HL-60 (cell line): Measurements from ENCODE around the gene MSTN.
"Not testable (repeated sequence)": the region's sequence is repeated elsewhere in the genome, so short reads cannot be mapped to it uniquely, and the experiment has no call there.

Experiments
- DNase-seq, 2 experiments: peaks; one replicate each; pipeline ENCODE4 v3.0.0-alpha.2; 2010 to 2020; ENCODE audit warnings: low read depth in 1 of 2, low spot score in 1 of 2
- H3K27ac ChIP-seq: fragments of 250-450 bp; sonication (Bioruptor Pico); replicated peaks from 2 replicates; pipeline ENCODE4 v1.5.1; 2020; ENCODE audit warnings: mild to moderate bottlenecking, moderate library complexity
- H3K27me3 ChIP-seq: fragments of 250-450 bp; sonication (Bioruptor Pico); 2 replicates; pipeline ENCODE4 v1.5.1; 2021; ENCODE audit warnings: mild to moderate bottlenecking, moderate library complexity; ENCODE audit not compliant: insufficient read depth, poor library complexity, severe bottlenecking
- H3K4me3 ChIP-seq: replicated peaks from 2 replicates; pipeline ENCODE4 v1.5.1; 2011; ENCODE audit warnings: mild to moderate bottlenecking, control low read depth, low read length; ENCODE audit not compliant: insufficient read depth
- GABPA ChIP-seq: IDR thresholded peaks from 2 replicates; pipeline ENCODE4 v1.6.1; 2012; ENCODE audit warnings: low read depth
- POLR2AphosphoS5 ChIP-seq: IDR thresholded peaks from 2 replicates; pipeline ENCODE4 v1.6.1; 2012; ENCODE audit warnings: low read depth
- SPI1 ChIP-seq: IDR thresholded peaks from 2 replicates; pipeline ENCODE4 v1.6.1; 2012; ENCODE audit warnings: low read depth, mild to moderate bottlenecking, borderline replicate concordance
- TF ChIP-seq, protein P1 (sequence below): IDR thresholded peaks from one replicate; pipeline ENCODE4 v1.5.1; 2011; ENCODE audit warnings: low read length, control low read depth, inconsistent platforms; ENCODE audit not compliant: insufficient read depth
- TF ChIP-seq, protein P2 (sequence below): IDR thresholded peaks from 2 replicates; pipeline ENCODE4 v1.6.1; 2012; ENCODE audit warnings: low read depth; ENCODE audit not compliant: insufficient replicate concordance

The MSTN gene

DNA sequence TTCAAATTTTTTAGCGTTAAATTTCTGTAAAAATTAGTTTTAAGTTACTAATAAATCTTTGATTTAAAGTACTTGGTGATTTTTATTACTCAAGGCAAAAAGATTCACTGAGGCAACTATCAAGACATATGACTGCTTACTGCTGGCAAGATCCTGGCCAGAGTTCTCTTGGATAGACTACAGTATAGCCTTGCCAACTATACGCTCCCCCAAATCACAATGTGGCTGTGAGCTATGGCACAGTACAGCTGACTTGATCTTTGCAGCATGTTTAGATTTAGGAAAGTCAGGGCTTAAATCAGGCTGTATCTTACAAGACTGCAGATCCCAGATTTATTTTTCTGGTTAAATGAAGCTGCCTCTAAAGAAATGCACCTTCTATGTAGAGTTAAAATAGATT, 26.5 kb downstream of the MSTN start:
- H3K4me3 ChIP-seq = no peak overlapping the region
- TF ChIP-seq, protein P1, sequence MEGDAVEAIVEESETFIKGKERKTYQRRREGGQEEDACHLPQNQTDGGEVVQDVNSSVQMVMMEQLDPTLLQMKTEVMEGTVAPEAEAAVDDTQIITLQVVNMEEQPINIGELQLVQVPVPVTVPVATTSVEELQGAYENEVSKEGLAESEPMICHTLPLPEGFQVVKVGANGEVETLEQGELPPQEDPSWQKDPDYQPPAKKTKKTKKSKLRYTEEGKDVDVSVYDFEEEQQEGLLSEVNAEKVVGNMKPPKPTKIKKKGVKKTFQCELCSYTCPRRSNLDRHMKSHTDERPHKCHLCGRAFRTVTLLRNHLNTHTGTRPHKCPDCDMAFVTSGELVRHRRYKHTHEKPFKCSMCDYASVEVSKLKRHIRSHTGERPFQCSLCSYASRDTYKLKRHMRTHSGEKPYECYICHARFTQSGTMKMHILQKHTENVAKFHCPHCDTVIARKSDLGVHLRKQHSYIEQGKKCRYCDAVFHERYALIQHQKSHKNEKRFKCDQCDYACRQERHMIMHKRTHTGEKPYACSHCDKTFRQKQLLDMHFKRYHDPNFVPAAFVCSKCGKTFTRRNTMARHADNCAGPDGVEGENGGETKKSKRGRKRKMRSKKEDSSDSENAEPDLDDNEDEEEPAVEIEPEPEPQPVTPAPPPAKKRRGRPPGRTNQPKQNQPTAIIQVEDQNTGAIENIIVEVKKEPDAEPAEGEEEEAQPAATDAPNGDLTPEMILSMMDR = no peak
- no peak for TF ChIP-seq GABPA
- TF ChIP-seq, protein P2, sequence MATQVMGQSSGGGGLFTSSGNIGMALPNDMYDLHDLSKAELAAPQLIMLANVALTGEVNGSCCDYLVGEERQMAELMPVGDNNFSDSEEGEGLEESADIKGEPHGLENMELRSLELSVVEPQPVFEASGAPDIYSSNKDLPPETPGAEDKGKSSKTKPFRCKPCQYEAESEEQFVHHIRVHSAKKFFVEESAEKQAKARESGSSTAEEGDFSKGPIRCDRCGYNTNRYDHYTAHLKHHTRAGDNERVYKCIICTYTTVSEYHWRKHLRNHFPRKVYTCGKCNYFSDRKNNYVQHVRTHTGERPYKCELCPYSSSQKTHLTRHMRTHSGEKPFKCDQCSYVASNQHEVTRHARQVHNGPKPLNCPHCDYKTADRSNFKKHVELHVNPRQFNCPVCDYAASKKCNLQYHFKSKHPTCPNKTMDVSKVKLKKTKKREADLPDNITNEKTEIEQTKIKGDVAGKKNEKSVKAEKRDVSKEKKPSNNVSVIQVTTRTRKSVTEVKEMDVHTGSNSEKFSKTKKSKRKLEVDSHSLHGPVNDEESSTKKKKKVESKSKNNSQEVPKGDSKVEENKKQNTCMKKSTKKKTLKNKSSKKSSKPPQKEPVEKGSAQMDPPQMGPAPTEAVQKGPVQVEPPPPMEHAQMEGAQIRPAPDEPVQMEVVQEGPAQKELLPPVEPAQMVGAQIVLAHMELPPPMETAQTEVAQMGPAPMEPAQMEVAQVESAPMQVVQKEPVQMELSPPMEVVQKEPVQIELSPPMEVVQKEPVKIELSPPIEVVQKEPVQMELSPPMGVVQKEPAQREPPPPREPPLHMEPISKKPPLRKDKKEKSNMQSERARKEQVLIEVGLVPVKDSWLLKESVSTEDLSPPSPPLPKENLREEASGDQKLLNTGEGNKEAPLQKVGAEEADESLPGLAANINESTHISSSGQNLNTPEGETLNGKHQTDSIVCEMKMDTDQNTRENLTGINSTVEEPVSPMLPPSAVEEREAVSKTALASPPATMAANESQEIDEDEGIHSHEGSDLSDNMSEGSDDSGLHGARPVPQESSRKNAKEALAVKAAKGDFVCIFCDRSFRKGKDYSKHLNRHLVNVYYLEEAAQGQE = no peak
- TF ChIP-seq SPI1 = no peak
- no peak for TF ChIP-seq POLR2AphosphoS5
- peaks cover 2% of the 10 kb centered on the region for H3K27me3 ChIP-seq
- DNase-seq = no peak
- H3K27ac ChIP-seq = no peak overlapping the region

DNA sequence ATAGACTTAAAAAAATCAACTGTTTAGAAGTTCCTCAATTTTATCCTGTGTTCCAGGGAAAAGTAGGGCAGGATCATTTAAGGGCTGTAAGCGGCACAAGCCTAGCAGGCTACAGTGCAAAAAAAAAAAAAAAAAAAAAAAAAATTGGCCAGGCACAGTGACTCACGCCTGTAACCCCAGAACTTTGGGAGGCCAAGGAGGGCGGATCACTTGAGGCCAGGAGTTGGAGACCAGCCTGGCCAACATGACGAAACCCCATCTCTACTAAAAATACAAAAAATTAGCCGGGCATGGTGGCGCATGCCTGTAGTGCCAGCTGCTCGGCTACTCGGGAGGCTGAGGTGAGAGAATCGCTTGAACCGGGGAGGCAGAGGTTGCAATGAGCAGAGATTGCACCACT, 28.1 kb downstream of the MSTN start:
- not testable (repeated sequence) for H3K27me3 ChIP-seq, DNase-seq, H3K4me3 ChIP-seq

DNA sequence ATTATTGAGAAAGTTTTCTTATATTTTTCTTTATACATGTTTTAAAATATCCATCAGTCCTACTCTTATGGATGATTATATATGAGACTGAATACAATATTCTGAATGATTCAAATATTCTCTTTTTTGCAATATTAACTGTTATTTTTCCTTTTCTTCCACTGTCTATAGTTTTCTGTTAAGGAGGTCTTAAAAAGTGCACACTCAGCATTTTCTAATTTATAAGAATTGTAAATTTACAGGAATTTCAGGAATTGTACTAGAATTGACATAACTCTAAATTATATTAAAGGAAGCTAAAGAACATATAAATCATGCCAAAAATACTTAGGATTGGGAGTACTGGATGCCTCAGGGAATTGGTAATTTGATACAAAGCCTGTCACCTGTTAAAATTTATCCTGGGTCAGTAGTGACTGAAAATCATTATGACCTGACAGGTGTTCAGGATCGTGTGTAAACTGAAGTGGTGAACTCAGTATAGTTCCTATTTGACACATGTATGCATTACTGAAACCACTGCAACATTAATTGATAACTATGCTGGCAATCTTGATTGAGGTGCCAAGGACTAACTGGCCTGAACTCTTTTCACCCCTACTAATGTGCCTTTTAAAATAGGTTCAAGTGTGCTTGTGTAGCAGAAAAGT, 30.4 kb downstream of the MSTN start:
- H3K27ac ChIP-seq = no peak overlapping the region
- no peak for DNase-seq
- H3K4me3 ChIP-seq = no peak overlapping the region
- TF ChIP-seq SPI1 (no peak), GABPA (no peak), POLR2AphosphoS5 (no peak)
- TF ChIP-seq, protein P1 = no peak
- TF ChIP-seq, protein P2 = no peak
- H3K27me3 ChIP-seq = peaks cover 6% of the 10 kb centered on the region

More for the DNA sequence above, 28.1 kb downstream of the MSTN start:
- H3K27ac ChIP-seq = not testable (repeated sequence)

DNA sequence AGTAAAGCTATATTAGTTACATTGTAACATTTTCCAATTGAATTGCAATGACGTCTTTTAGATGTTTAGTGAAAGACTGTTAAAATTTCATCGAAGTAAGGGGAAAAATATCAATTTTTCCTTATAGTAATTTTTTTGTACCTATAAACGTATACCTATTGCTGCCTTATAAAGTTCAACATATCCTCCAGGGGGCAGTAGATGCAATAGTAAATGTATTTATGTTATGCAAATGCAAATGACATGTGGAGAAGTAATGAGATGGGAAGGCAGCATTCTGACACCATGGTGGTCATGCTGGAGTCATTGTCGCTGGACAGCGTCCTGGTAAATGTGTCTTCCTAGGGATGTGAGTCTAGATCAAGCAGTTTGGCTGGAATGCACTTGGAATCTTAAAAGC, 38.7 kb downstream of the MSTN start:
- Histone ChIP-seq H3K27me3 (no peaks in the 10 kb centered on the region), H3K27ac (no peak overlapping the region), H3K4me3 (no peak overlapping the region)
- DNase-seq = peak in 1 of 2 experiments; percentile 28
- no peak for TF ChIP-seq GABPA
- TF ChIP-seq, protein P1 = peak; percentile 28
